Fibroblast of pulmonary artery (primary cell): ENCODE data around the gene RNF11.

Source experiments
- DNase-seq: peaks from one replicate; pipeline ENCODE4 v3.0.0-alpha.2; 2010; ENCODE audit warnings: low read depth
- H3K4me3 ChIP-seq: replicated peaks from 2 replicates; pipeline ENCODE4 v1.5.1; 2011; ENCODE audit warnings: low read depth, mild to moderate bottlenecking, control low read depth, low read length, moderate library complexity
- TF ChIP-seq, protein P1 (sequence below): IDR thresholded peaks from 2 replicates; pipeline ENCODE4 v1.5.1; 2011; ENCODE audit warnings: mild to moderate bottlenecking, control low read depth, low read length, inconsistent platforms; ENCODE audit errors: missing control alignments

The RNF11 gene

GRCh38 chr1:51203121-51203873 is 32.8 kb upstream of the RNF11 start:
- H3K4me3 ChIP-seq: no peak overlapping the region
- no peak for DNase-seq
- TF ChIP-seq, protein P1, sequence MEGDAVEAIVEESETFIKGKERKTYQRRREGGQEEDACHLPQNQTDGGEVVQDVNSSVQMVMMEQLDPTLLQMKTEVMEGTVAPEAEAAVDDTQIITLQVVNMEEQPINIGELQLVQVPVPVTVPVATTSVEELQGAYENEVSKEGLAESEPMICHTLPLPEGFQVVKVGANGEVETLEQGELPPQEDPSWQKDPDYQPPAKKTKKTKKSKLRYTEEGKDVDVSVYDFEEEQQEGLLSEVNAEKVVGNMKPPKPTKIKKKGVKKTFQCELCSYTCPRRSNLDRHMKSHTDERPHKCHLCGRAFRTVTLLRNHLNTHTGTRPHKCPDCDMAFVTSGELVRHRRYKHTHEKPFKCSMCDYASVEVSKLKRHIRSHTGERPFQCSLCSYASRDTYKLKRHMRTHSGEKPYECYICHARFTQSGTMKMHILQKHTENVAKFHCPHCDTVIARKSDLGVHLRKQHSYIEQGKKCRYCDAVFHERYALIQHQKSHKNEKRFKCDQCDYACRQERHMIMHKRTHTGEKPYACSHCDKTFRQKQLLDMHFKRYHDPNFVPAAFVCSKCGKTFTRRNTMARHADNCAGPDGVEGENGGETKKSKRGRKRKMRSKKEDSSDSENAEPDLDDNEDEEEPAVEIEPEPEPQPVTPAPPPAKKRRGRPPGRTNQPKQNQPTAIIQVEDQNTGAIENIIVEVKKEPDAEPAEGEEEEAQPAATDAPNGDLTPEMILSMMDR: no peak

DNA sequence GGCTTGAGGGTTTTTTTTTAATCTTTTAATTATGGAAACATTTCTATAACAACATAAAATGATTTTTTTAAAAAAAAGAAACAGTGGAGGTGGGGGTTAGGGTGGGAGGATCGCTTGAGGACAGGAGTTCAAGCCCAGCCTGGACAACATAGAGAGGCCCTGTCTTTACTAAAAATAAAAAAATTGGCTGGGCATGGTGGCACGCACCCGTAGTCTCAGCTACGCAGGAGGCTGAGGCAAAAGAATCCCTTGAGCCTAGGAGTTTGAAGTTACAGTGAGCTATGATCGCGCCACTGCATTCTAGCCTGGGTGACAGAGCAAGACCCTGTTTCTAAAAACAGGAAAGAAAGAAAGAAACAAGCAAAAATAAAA is 32.2 kb upstream of the RNF11 start:
- no peak overlapping the region for H3K4me3 ChIP-seq
- TF ChIP-seq, protein P1: no peak
- no peak for DNase-seq

DNA sequence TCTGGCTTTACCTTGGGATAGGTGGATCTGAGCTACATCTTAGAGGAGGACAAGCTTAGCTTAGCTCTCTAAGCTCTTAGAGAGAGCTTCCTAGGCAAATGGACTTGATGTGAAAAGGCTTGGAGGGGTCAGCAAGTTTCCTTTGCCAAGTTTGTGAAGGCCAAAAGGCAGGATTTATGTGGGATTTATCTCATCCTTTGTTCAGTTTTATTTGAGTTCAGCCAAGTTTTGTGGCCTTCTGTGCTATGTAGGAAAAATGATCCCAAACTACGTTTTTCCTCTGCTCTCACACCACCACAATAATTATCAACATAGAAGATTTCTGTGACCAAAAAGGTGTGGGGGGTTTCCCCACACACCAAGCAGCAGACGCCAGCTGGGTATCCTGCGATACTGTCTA is 26.0 kb upstream of the RNF11 start:
- H3K4me3 ChIP-seq: no peak overlapping the region
- TF ChIP-seq, protein P1: no peak
- DNase-seq: peak; percentile 52

- H3K4me3 ChIP-seq: no peak overlapping the region
- TF ChIP-seq, protein P1: no peak
- no peak for DNase-seq
Measured at GRCh38 chr1:51210676-51211075, 25.4 kb upstream of the RNF11 start.

GRCh38 chr1:51214615-51215131 is 21.4 kb upstream of the RNF11 start:
- H3K4me3 ChIP-seq: no peak overlapping the region
- TF ChIP-seq, protein P1: no peak
- peak; percentile 92 for DNase-seq

GRCh38 chr1:51215169-51215568 is 20.9 kb upstream of the RNF11 start:
- no peak for DNase-seq
- TF ChIP-seq, protein P1: no peak
- no peak overlapping the region for H3K4me3 ChIP-seq

DNA sequence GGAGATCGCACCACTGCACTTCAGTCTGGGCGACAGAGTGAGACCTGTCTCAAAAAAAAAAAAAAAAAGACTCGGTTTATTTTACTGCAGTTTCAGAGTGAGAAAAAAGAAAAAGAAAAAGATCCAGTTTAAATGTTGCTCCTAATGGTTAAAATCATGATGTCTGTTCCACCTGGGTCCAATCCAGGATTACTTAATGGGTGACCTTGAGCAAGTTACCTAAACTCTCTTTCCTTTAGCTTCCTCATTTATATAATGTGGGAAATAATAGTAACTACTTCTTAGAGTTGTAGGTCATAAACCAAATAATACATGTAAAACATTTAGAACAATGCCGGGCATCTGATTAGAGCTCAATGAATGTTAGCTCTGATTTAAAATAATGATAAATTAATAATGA is 19.4 kb upstream of the RNF11 start:
- no peak for DNase-seq
- H3K4me3 ChIP-seq: no peak overlapping the region
- TF ChIP-seq, protein P1: no peak
